NCI-H187 (cell line): ENCODE results near the gene MS4A18.
A peak's percentile ranks its signal among the peaks of the same experiment; 100 is the strongest.
"Not testable (repeated sequence)": the region's sequence is repeated elsewhere in the genome, so short reads cannot be mapped to it uniquely, and the experiment has no call there.

ENCODE experiments used
- DNase-seq, 2 experiments: peaks; one replicate each; lab custom pipeline; 2025; lab: John Stamatoyannopoulos, UW

MS4A18 gene

GRCh38 chr11:60724420-60724819 lies at the start of gene MS4A18:
TSS of gene MS4A18 (plus strand) at chr11:60724720.
- no peak for DNase-seq

GRCh38 chr11:60678231-60678630 lies 46.3 kb upstream of the MS4A18 start:
- not testable (repeated sequence) for DNase-seq

DNA sequence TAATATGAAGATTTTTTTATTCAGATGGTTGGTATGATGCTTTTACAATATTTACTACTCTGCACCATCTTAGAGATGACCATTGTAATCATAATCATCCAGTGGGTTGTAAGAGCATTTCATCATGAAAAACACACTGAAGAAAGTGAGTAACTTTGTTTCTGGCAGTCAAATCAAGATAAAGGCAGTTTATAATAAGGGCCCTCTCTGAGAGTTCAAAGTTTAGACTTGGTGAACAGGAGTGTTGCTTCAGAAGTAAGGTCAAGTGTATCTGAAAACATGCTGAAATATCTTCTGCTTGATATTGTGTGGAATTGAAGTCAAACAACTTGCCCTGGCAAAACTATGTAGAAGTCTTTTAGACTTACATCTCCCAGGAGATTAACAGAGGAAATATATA lies 44.6 kb upstream of the MS4A18 start:
- no peak for DNase-seq

GRCh38 chr11:60680455-60681119 lies 43.9 kb upstream of the MS4A18 start:
- DNase-seq, result no peak

DNA sequence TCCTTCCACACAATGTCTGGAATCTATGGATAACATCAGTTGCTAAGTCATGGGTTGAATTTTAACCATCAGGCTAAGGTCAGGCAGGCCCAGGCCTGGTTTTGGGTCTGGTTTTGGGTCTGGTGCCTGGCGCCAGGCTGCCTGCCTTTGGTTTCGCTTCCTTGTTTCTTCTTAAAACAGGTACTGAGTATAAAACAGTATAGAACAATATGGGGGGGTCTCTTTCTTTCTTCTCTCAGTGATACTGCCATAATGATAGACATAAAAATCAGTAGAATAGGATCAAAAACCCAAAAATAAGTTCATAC lies 40.0 kb upstream of the MS4A18 start:
- DNase-seq, result not testable (repeated sequence)

- no peak for DNase-seq
Observed at GRCh38 chr11:60691661-60692060, 32.9 kb upstream of the MS4A18 start.

DNA sequence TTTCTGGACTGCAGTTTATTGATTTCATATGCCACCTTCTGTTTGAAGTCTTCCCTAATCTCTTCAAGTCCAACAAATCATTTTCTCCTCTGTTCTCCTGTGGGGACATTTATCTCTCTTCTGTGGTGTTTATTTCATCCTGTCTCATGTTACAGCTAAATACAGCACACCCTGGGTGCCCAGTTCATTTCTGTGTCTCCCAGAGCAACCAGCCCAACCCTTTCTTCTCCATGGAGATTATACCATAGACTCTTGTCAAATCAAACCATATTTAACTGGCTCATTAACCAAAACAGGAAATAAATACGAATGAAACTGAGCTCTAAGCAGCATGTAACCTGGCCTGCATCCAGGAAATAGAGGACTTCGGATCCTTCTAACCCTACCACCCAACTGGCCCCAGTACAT lies 25.2 kb upstream of the MS4A18 start, which contains the start of gene MS4A8:
Gene MS4A8, plus strand, starts transcription at position 329 of the 408 bp plus-strand sequence. CDS start 1,249 bp downstream, outside the sequence.
- peak; percentile 36 to 55 for DNase-seq

GRCh38 chr11:60699936-60700335 lies 24.6 kb upstream of the MS4A18 start:
- no peak for DNase-seq

DNA sequence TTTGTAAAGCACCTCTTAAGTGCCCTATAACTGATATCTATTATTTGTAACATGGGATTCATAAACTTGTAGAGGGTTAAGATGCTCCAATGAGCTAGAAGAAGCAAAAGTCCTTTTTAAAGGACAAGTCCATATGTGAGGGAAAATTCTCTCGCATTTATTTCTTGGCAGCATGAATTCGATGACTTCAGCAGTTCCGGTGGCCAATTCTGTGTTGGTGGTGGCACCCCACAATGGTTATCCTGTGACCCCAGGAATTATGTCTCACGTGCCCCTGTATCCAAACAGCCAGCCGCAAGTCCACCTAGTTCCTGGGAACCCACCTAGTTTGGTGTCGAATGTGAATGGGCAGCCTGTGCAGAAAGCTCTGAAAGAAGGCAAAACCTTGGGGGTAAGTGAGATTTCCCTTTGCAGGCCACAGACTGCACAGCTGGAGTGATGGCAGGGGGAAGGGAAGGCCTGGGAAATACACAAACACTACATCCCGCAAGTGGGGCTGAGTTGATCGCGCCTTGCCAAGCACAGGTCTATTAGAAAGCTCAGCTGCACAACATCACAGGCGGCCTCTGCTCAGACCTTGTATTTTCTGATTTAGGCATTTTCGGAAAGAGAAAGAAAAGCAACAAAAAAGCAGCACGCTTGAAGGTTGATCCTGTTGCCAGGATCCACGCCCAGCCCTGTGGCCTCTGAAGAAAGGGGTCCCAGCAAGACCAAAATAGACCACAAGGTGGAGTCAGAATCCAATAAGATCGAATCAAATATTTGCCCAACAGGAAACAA lies 23.6 kb upstream of the MS4A18 start:
- no peak for DNase-seq

- DNase-seq, result no peak
Observed at GRCh38 chr11:60701469-60701818, 23.1 kb upstream of the MS4A18 start.

DNA sequence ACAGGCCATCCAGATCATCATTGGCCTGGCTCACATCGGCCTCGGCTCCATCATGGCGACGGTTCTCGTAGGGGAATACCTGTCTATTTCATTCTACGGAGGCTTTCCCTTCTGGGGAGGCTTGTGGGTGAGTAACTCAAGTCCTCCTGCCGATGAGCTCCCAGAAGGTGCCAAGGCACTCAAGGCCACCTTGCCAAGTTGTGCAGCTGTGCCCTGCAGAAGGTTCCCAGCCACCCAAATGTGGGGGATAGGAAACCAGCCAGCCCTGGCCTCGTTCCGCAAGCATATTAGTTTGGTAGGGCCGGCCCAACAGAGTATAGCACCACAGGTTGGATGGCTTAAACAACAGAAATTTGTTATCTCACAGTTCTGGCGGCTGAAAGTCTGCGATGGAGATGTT lies 21.1 kb upstream of the MS4A18 start:
- no peak for DNase-seq

GRCh38 chr11:60705895-60706294 lies 18.6 kb upstream of the MS4A18 start:
- DNase-seq, result no peak

- DNase-seq, result no peak
Observed at GRCh38 chr11:60706931-60707330, 17.6 kb upstream of the MS4A18 start.

- no peak for DNase-seq
Observed at GRCh38 chr11:60710482-60710881, 14.0 kb upstream of the MS4A18 start.

GRCh38 chr11:60711276-60711675 lies 13.2 kb upstream of the MS4A18 start:
- DNase-seq, result no peak

GRCh38 chr11:60713423-60713822 lies 11.1 kb upstream of the MS4A18 start:
- not testable (repeated sequence) for DNase-seq

- no peak for DNase-seq
Observed at GRCh38 chr11:60717956-60718355, 6.6 kb upstream of the MS4A18 start.

DNA sequence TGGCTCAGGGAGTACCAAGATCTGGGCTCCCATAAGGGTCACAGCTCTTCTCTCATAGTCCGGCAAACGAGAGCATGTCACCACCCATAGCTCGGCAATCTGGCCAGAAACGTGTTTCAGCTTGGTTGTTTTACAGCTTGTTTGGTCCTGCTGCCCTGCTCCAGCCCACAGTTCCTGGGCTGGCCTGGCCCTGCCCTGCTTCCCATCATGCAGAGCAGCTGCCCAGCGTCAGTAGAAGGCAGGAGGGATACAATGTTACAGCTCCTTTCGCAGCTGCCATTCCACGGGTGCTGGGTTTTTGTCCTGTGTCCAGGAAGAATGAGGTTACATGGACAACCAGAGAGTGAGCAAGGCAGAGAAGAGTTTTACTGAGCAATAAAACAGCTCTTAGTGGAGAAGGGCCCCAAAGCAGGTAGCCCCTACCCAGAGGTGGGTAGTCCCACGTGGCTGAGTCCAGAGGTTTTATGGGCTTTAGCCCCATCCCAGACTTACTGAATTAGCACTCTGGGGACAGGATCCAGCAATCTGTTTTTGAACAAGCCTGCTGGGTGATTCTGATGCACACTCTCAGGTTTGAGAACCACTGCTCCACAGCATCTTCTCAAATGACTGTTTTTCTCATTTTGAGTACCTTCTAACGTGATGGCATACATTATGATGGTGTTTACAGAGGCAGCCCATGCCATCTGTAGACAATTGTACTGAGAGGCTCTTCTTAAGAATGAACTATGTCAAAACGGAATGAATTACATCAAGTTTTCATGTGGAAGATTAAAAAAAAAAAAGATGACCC lies 5.8 kb upstream of the MS4A18 start:
- DNase-seq, result no peak

- DNase-seq, result no peak
Observed at GRCh38 chr11:60719391-60719790, 5.1 kb upstream of the MS4A18 start.

DNA sequence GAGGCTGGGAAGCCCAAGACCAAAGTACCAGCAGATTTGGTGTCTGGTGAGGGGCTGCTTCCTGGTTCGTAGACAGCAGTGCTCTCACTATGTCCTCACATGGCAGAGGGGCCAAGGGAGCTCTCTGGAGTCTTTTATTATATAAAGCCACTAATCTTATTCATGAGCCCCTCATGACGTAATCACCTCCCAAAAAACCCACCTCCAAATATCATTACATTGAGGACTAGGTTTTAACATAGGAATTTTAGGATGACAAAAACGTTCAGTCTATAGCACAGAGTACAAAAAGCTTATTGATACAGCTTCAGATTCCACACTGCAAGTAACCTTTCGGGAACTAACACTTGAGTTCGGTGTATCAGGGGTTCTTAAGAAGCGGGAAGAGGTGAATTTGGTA lies 4.1 kb upstream of the MS4A18 start:
- no peak for DNase-seq

DNA sequence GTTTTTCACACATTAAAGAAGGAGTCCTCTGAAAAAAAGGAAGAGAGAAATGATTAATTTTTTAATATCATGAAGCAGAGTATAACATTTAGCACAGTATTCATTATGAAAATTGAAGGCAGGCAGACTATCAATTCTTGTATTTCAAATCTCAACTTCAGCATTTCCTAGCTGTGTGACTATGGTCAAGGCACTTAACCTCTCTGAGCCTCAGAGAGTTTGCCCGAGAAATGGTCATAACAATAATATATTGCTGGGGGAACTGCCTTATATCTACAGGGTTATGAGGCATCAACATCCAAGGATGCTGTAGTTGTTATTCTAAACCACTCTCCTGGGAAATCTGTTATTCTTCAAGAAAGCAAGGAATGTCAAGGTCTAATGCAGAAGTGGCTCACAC lies 1.1 kb downstream of the MS4A18 start:
- DNase-seq, result no peak

- DNase-seq, result no peak
Observed at GRCh38 chr11:60731586-60731985, 7.1 kb downstream of the MS4A18 start.

- no peak for DNase-seq
Observed at GRCh38 chr11:60734279-60734678, 9.8 kb downstream of the MS4A18 start.
